Smooth muscle cell (in vitro differentiated cells): Measurements from ENCODE around the gene RRP1. TPM values are rescaled to one million over a fixed set of nuclear protein-coding genes. Genes with fewer than 3 reads are reported as not detected.

Experiments
- DNase-seq: peaks from one replicate; lab custom pipeline; 2025; ENCODE audit not compliant: unreplicated experiment; lab: John Stamatoyannopoulos, UW
- H2AFZ ChIP-seq: fragments of 200-600 bp; sonication (generic); 2 replicates; pipeline ENCODE4 v1.6.0; 2016; ENCODE audit warnings: antibody characterized with exemption, low read depth, mild to moderate bottlenecking
- H3F3A ChIP-seq: fragments of 200-600 bp; sonication (generic); 2 replicates; pipeline ENCODE4 v1.6.0; 2017; ENCODE audit warnings: antibody characterized with exemption, low read depth
- H3K27ac ChIP-seq: fragments of 200-600 bp; sonication (generic); 2 replicates; pipeline ENCODE4 v1.5.1; 2016; ENCODE audit warnings: low read depth, mild to moderate bottlenecking
- H3K27me3 ChIP-seq: fragments of 200-600 bp; sonication (generic); 2 replicates; pipeline ENCODE4 v1.6.1; 2016; ENCODE audit warnings: low read depth, mild to moderate bottlenecking
- H3K36me3 ChIP-seq: fragments of 200-600 bp; sonication (generic); 2 replicates; pipeline ENCODE4 v1.5.1; 2016; ENCODE audit warnings: low read depth
- H3K4me1 ChIP-seq: fragments of 200-600 bp; sonication (generic); 2 replicates; pipeline ENCODE4 v1.5.1; 2016; ENCODE audit warnings: low read depth
- H3K4me2 ChIP-seq: fragments of 200-600 bp; sonication (generic); 2 replicates; pipeline ENCODE4 v1.6.0; 2016; ENCODE audit warnings: mild to moderate bottlenecking
- H3K4me3 ChIP-seq: fragments of 200-600 bp; sonication (generic); 2 replicates; pipeline ENCODE4 v1.5.1; 2016; ENCODE audit warnings: mild to moderate bottlenecking
- H3K79me2 ChIP-seq: fragments of 200-600 bp; sonication (generic); 2 replicates; pipeline ENCODE4 v1.6.0; 2016; ENCODE audit warnings: low read depth, mild to moderate bottlenecking
- H3K9ac ChIP-seq: fragments of 200-600 bp; sonication (generic); 2 replicates; pipeline ENCODE4 v1.6.0; 2016; ENCODE audit warnings: low read depth
- H3K9me3 ChIP-seq: fragments of 200-600 bp; sonication (generic); replicated peaks from 2 replicates; pipeline ENCODE4 v1.5.1; 2016; ENCODE audit warnings: low read depth
- H4K20me1 ChIP-seq: fragments of 200-600 bp; sonication (generic); 2 replicates; pipeline ENCODE4 v1.6.0; 2016; ENCODE audit warnings: low read depth
- WGBS: methylation state at CpG from one replicate; pipeline ENCODE4 v1.1.7; 2016; ENCODE audit warnings: low lambda C conversion rate; 5-methylcytosine and 5-hydroxymethylcytosine counted together
- polyA plus RNA-seq: library from polyadenylated mRNA; unstranded; fragments of >200 nt; fragmentation: Nextera tagmentation; extraction: Ambion mirVana; gene quantifications from 2 replicates; pipeline ENCODE4 v1.2.1, GENCODE V29; 2016
- total RNA-seq: library from RNA; depleted of rRNA; stranded (reverse); fragments of >200 nt; gene quantifications from 2 replicates; pipeline ENCODE4 v1.2.3, GENCODE V29; 2014
- TF ChIP-seq, protein P1 (sequence below): fragments of 200-600 bp; sonication (generic); IDR thresholded peaks from 2 replicates; pipeline ENCODE4 v1.5.1; 2017; ENCODE audit warnings: borderline replicate concordance, mild to moderate bottlenecking, antibody characterized with exemption; ENCODE audit not compliant: insufficient read depth, poor library complexity, severe bottlenecking

The RRP1 gene
- total and polyA plus RNA-seq, 2 experiments from 2014 or later, result 11.3 to 17.5 TPM

- Histone ChIP-seq H3K79me2 (no peaks in the 10 kb centered on the region), H3F3A (no peaks in the 10 kb centered on the region), H4K20me1 (no peaks in the 10 kb centered on the region), H3K27me3 (no peaks in the 10 kb centered on the region), H3K27ac (no peak overlapping the region), H3K36me3 (no peaks in the 10 kb centered on the region), H3K4me2 (no peak overlapping the region), H3K4me3 (no peak overlapping the region), H3K9ac (no peak overlapping the region), H2AFZ (no peak overlapping the region), H3K4me1 (no peaks in the 10 kb centered on the region), H3K9me3 (no peaks in the 10 kb centered on the region)
- TF ChIP-seq, protein P1, sequence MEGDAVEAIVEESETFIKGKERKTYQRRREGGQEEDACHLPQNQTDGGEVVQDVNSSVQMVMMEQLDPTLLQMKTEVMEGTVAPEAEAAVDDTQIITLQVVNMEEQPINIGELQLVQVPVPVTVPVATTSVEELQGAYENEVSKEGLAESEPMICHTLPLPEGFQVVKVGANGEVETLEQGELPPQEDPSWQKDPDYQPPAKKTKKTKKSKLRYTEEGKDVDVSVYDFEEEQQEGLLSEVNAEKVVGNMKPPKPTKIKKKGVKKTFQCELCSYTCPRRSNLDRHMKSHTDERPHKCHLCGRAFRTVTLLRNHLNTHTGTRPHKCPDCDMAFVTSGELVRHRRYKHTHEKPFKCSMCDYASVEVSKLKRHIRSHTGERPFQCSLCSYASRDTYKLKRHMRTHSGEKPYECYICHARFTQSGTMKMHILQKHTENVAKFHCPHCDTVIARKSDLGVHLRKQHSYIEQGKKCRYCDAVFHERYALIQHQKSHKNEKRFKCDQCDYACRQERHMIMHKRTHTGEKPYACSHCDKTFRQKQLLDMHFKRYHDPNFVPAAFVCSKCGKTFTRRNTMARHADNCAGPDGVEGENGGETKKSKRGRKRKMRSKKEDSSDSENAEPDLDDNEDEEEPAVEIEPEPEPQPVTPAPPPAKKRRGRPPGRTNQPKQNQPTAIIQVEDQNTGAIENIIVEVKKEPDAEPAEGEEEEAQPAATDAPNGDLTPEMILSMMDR, result no peak
- 89% methylated on average over 13 of the region's 13 CpGs for WGBS
- DNase-seq, result no peak
Observed at GRCh38 chr21:43849532-43850299, 60.3 kb downstream of the RRP1 start.

DNA sequence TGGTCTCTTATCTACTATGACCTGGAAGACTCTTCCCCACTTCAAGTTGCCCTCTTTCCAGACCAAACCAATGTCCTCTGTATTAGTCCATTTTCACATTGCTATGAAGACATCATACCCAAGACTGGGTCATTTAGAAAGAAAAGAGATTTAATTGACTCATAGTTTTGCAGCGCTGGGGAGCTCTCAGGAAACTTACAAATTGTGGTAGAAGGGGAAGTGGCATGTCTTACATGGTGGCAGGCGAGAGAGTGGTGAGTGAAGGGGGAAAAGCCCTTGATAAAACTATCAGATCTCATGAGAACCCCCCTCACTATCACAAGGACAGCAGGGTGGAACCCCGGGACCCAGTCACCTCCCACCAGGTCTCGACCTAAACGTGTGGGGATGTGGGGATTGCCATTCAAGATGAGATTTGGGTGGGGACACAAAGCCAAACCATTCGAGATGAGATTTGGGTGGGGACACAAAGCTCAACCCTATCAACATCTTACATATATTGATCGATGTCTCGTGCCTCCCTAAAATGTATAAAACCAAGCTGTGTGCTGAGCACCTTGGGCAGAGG is 61.4 kb downstream of the RRP1 start:
- Histone ChIP-seq H3F3A (no peaks in the 10 kb centered on the region), H2AFZ (no peak overlapping the region), H3K79me2 (no peaks in the 10 kb centered on the region), H4K20me1 (no peaks in the 10 kb centered on the region), H3K4me1 (no peaks in the 10 kb centered on the region), H3K4me3 (no peak overlapping the region), H3K27me3 (no peaks in the 10 kb centered on the region), H3K27ac (no peak overlapping the region), H3K9ac (no peak overlapping the region), H3K36me3 (no peaks in the 10 kb centered on the region), H3K9me3 (no peaks in the 10 kb centered on the region), H3K4me2 (no peak overlapping the region)
- WGBS, result 93% methylated on average over 8 of the region's 8 CpGs
- DNase-seq, result no peak
- TF ChIP-seq, protein P1, result no peak

- Histone ChIP-seq H4K20me1 (no peaks in the 10 kb centered on the region), H3K9ac (no peak overlapping the region), H3K27ac (no peak overlapping the region), H3K36me3 (no peaks in the 10 kb centered on the region), H3F3A (no peaks in the 10 kb centered on the region), H3K4me3 (no peak overlapping the region), H3K79me2 (no peaks in the 10 kb centered on the region), H3K4me1 (no peaks in the 10 kb centered on the region), H3K9me3 (no peaks in the 10 kb centered on the region), H3K4me2 (no peak overlapping the region), H3K27me3 (no peaks in the 10 kb centered on the region), H2AFZ (no peak overlapping the region)
- WGBS, result 82% methylated on average over 12 of the region's 12 CpGs
- TF ChIP-seq, protein P1, result no peak
- no peak for DNase-seq
Observed at GRCh38 chr21:43851593-43851992, 62.2 kb downstream of the RRP1 start.
